Chondrocyte (in vitro differentiated cells): Measurements from ENCODE around the gene EIF4G2. TPM values are rescaled to one million over a fixed set of nuclear protein-coding genes. Genes with fewer than 3 reads are reported as not detected.

Experiments used
- DNase-seq: peaks from one replicate; pipeline ENCODE4 v3.0.0; 2021; ENCODE audit warnings: mixed read lengths, low spot score
- H3K27ac Mint-ChIP-seq: one replicate; pipeline ENCODE4 v1.8.0; 2021; ENCODE audit warnings: mild to moderate bottlenecking, moderate library complexity, mixed read lengths; ENCODE audit not compliant: unreplicated experiment
- H3K27me3 Mint-ChIP-seq: 2 replicates; pipeline ENCODE4 v1.8.0; 2021; ENCODE audit warnings: low read depth, mixed read lengths
- H3K36me3 Mint-ChIP-seq: 2 replicates; pipeline ENCODE4 v1.8.0; 2021; ENCODE audit warnings: low read depth, mixed read lengths
- H3K4me1 Mint-ChIP-seq: 2 replicates; pipeline ENCODE4 v1.8.0; 2021; ENCODE audit warnings: low read depth, mild to moderate bottlenecking, mixed read lengths
- H3K4me3 Mint-ChIP-seq: one replicate; pipeline ENCODE4 v1.8.0; 2021; ENCODE audit warnings: mild to moderate bottlenecking, moderate library complexity, mixed read lengths; ENCODE audit not compliant: unreplicated experiment
- H3K9me3 Mint-ChIP-seq: 2 replicates; pipeline ENCODE4 v1.8.0; 2021; ENCODE audit warnings: low read depth, mixed read lengths
- total RNA-seq: library from RNA; stranded (reverse); gene quantifications from 3 replicates; pipeline ENCODE4 v1.2.1, GENCODE V29; 2021
- TF ChIP-seq, protein P1 (sequence below): fragments of 200-600 bp; sonication (generic); IDR thresholded peaks from 2 replicates; pipeline ENCODE4 v1.5.0; 2021; ENCODE audit warnings: antibody characterized with exemption, mild to moderate bottlenecking, moderate library complexity

The EIF4G2 gene
- total RNA-seq, 1 donor from 2014 or later, result 1,058 TPM

DNA sequence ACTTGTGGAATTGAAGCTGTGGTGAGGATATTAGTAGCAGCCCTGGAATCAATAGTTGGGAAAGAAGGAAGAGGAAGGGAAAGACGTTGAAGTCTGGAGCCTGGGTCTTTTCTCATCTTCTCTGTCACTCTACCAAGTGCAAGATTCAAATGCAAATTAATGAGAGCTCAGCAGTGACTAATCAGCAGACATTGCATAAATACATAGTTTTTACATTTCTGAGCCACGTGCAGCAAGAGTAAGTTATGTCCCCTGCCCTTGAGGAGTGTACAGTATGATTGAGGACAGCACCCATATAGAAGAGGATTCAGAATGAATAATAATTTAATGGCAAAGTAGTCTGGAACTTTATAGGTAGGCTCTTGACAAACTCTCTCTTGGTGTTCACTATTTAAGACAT lies 33.9 kb downstream of the EIF4G2 start:
- no peak for DNase-seq
- Mint-ChIP-seq H3K4me3 (no peak overlapping the region), H3K4me1 (peaks cover 10% of the 10 kb centered on the region), H3K36me3 (peaks cover 48% of the 10 kb centered on the region), H3K27me3 (no peaks in the 10 kb centered on the region), H3K9me3 (no peaks in the 10 kb centered on the region), H3K27ac (no peak overlapping the region)
- TF ChIP-seq, protein P1, sequence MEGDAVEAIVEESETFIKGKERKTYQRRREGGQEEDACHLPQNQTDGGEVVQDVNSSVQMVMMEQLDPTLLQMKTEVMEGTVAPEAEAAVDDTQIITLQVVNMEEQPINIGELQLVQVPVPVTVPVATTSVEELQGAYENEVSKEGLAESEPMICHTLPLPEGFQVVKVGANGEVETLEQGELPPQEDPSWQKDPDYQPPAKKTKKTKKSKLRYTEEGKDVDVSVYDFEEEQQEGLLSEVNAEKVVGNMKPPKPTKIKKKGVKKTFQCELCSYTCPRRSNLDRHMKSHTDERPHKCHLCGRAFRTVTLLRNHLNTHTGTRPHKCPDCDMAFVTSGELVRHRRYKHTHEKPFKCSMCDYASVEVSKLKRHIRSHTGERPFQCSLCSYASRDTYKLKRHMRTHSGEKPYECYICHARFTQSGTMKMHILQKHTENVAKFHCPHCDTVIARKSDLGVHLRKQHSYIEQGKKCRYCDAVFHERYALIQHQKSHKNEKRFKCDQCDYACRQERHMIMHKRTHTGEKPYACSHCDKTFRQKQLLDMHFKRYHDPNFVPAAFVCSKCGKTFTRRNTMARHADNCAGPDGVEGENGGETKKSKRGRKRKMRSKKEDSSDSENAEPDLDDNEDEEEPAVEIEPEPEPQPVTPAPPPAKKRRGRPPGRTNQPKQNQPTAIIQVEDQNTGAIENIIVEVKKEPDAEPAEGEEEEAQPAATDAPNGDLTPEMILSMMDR, result no peak

- TF ChIP-seq, protein P1, result no peak
- H3K9me3 Mint-ChIP-seq, result no peaks in the 10 kb centered on the region
- H3K27ac Mint-ChIP-seq, result no peak overlapping the region
- no peak overlapping the region for H3K4me3 Mint-ChIP-seq
- H3K36me3 Mint-ChIP-seq, result peaks cover 47% of the 10 kb centered on the region
- H3K27me3 Mint-ChIP-seq, result no peaks in the 10 kb centered on the region
- H3K4me1 Mint-ChIP-seq, result no peaks in the 10 kb centered on the region
- no peak for DNase-seq
Measured at GRCh38 chr11:10771457-10771856, 37.3 kb downstream of the EIF4G2 start.

- H3K36me3 Mint-ChIP-seq, result peaks cover 48% of the 10 kb centered on the region
- TF ChIP-seq, protein P1, result peak; percentile 85
- H3K27me3 Mint-ChIP-seq, result no peaks in the 10 kb centered on the region
- no peaks in the 10 kb centered on the region for H3K9me3 Mint-ChIP-seq
- DNase-seq, result no peak
- H3K4me1 Mint-ChIP-seq, result no peaks in the 10 kb centered on the region
- no peak overlapping the region for H3K27ac Mint-ChIP-seq
- no peak overlapping the region for H3K4me3 Mint-ChIP-seq
Measured at GRCh38 chr11:10770626-10771254, 38.0 kb downstream of the EIF4G2 start.

DNA sequence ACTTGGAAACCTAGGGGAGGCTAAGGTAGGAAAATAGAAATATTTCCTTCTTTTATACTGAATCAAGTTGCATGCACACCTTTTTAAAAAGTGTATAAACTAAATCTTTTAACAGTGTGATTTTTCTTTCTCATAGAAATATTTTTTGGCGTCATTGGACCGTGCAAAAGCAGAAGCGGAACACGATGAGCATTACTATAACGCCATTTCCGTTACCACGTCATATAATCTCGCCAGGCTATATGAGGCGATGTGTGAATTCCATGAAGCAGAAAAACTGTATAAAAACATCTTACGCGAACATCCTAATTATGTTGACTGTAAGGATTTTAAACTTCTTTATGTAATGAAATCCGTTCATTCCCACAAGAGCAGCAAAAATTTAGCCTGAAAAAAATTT lies 44.3 kb downstream of the EIF4G2 start:
- Mint-ChIP-seq H3K36me3 (peaks cover 30% of the 10 kb centered on the region), H3K4me3 (no peak overlapping the region), H3K4me1 (no peaks in the 10 kb centered on the region), H3K27me3 (no peaks in the 10 kb centered on the region), H3K27ac (no peak overlapping the region), H3K9me3 (no peaks in the 10 kb centered on the region)
- TF ChIP-seq, protein P1, result no peak
- DNase-seq, result no peak

GRCh38 chr11:10763766-10764165 lies 45.0 kb downstream of the EIF4G2 start:
- Mint-ChIP-seq H3K27ac (no peak overlapping the region), H3K27me3 (no peaks in the 10 kb centered on the region), H3K4me3 (no peak overlapping the region), H3K4me1 (no peaks in the 10 kb centered on the region), H3K9me3 (no peaks in the 10 kb centered on the region), H3K36me3 (peaks cover 26% of the 10 kb centered on the region)
- DNase-seq, result no peak
- TF ChIP-seq, protein P1, result no peak
